Measurements from ENCODE around the gene EGLN3.
"Not testable (repeated sequence)": the region's sequence is repeated elsewhere in the genome, so short reads cannot be mapped to it uniquely, and the experiment has no call there.

Gene EGLN3

GRCh38 chr14:33934938-33935337 lies 15.9 kb downstream of the EGLN3 start:
- no peak for DNase-seq (ENCODE audit: low spot score)

- DNase-seq (ENCODE audit: low spot score) = no peak
Measured at GRCh38 chr14:33934043-33934750, 16.7 kb downstream of the EGLN3 start.

GRCh38 chr14:33933386-33933933 lies 17.4 kb downstream of the EGLN3 start:
- no peak for DNase-seq (ENCODE audit: low spot score)

- no peak for DNase-seq (ENCODE audit: low spot score)
Measured at GRCh38 chr14:33932576-33933345, 18.1 kb downstream of the EGLN3 start.

- DNase-seq (ENCODE audit: low spot score) = no peak
Measured at GRCh38 chr14:33932033-33932432, 18.8 kb downstream of the EGLN3 start.

- no peak for DNase-seq (ENCODE audit: low spot score)
Measured at GRCh38 chr14:33931461-33931860, 19.4 kb downstream of the EGLN3 start.

- DNase-seq (ENCODE audit: low spot score) = no peak
Measured at GRCh38 chr14:33930439-33930838, 20.4 kb downstream of the EGLN3 start.

GRCh38 chr14:33929799-33930408 lies 21.0 kb downstream of the EGLN3 start:
- no peak for DNase-seq (ENCODE audit: low spot score)

- no peak for DNase-seq (ENCODE audit: low spot score)
Measured at GRCh38 chr14:33928895-33929294, 22.0 kb downstream of the EGLN3 start.

- no peak for DNase-seq (ENCODE audit: low spot score)
Measured at GRCh38 chr14:33927944-33928343, 22.9 kb downstream of the EGLN3 start.

GRCh38 chr14:33926967-33927366 lies 23.9 kb downstream of the EGLN3 start:
- not testable (repeated sequence) for DNase-seq (ENCODE audit: low spot score)

GRCh38 chr14:33925946-33926345 lies 24.9 kb downstream of the EGLN3 start:
- DNase-seq (ENCODE audit: low spot score) = no peak

- no peak for DNase-seq (ENCODE audit: low spot score)
Measured at GRCh38 chr14:33925235-33925634, 25.6 kb downstream of the EGLN3 start.

GRCh38 chr14:33924566-33925100 lies 26.2 kb downstream of the EGLN3 start:
- no peak for DNase-seq (ENCODE audit: low spot score)

- no peak for DNase-seq (ENCODE audit: low spot score)
Measured at GRCh38 chr14:33922125-33922524, 28.7 kb downstream of the EGLN3 start.

GRCh38 chr14:33918256-33918655 lies 32.6 kb downstream of the EGLN3 start:
- no peak for DNase-seq (ENCODE audit: low spot score)

GRCh38 chr14:33917661-33918060 lies 33.2 kb downstream of the EGLN3 start:
- DNase-seq (ENCODE audit: low spot score) = no peak

GRCh38 chr14:33916663-33917565 lies 34.0 kb downstream of the EGLN3 start:
- no peak for DNase-seq (ENCODE audit: low spot score)

GRCh38 chr14:33915682-33916081 lies 35.2 kb downstream of the EGLN3 start:
- no peak for DNase-seq (ENCODE audit: low spot score)

- DNase-seq (ENCODE audit: low spot score) = no peak
Measured at GRCh38 chr14:33914676-33915516, 36.0 kb downstream of the EGLN3 start.

GRCh38 chr14:33911046-33911445 lies 39.8 kb downstream of the EGLN3 start:
- no peak for DNase-seq (ENCODE audit: low spot score)

All from germinal center (tissue), 1 donor.